Endothelial cell of hepatic sinusoid (primary cell): ENCODE data around the gene PCYT1B.

Experiments
- in situ Hi-C: cut with HindIII; loops from 2 replicates; pipeline ENCODE4 v1.10.0; 2017; ENCODE audit warnings: low sequenced_read_pairs

Gene PCYT1B

GRCh38 chrX:24536551-24536950, 110.6 kb downstream of the PCYT1B start:
- in situ Hi-C loops: no loop called here

GRCh38 chrX:24528605-24529004, 118.5 kb downstream of the PCYT1B start:
- in situ Hi-C loops: no loop called here

GRCh38 chrX:24526616-24527015, 120.5 kb downstream of the PCYT1B start:
- in situ Hi-C loops: no loop called here

GRCh38 chrX:24525455-24525854, 121.7 kb downstream of the PCYT1B start:
- in situ Hi-C loops: no loop called here

- in situ Hi-C loops: no loop called here
Measured at GRCh38 chrX:24520472-24520871, 126.7 kb downstream of the PCYT1B start.

- in situ Hi-C loops: no loop called here
Measured at GRCh38 chrX:24515447-24515846, 131.7 kb downstream of the PCYT1B start.

- in situ Hi-C loops: no loop called here
Measured at GRCh38 chrX:24513416-24513815, 133.7 kb downstream of the PCYT1B start.

GRCh38 chrX:24508375-24508774, 138.8 kb downstream of the PCYT1B start:
- in situ Hi-C loops: loop anchor here (5.0 to 10.0 kb wide), 2 partner anchors 96 to 244 kb away; no protein-coding TSS in a partner anchor
